HepG2 (cell line): ENCODE measurements around the gene CD164L2.

Source experiments
- CBFB ChIP-seq: sonication (generic); formaldehyde crosslinking; IDR thresholded peaks from 2 replicates; pipeline ENCODE4 v1.4.0; 2020; ENCODE audit warnings: missing genetic modification reagents
- CEBPB ChIP-seq: IDR thresholded peaks from 2 replicates; pipeline ENCODE4 v1.6.1; 2011; ENCODE audit warnings: low read depth, low read length, improper control_type of control experiment, borderline replicate concordance
- CTCF ChIP-seq: sonication (generic); formaldehyde crosslinking; IDR thresholded peaks from 2 replicates; pipeline ENCODE4 v1.5.0; 2020; ENCODE audit warnings: mild to moderate bottlenecking, missing genetic modification reagents, moderate library complexity
- ELF1 ChIP-seq: sonication (generic); formaldehyde crosslinking; IDR thresholded peaks from 2 replicates; pipeline ENCODE4 v1.4.0; 2020; ENCODE audit warnings: missing genetic modification reagents
- FOXK2 ChIP-seq: fragments of 450-650 bp; IDR thresholded peaks from 2 replicates; pipeline ENCODE4 v1.6.1; 2016
- FOXP1 ChIP-seq, 2 experiments: fragments of 450-650 bp in 1 of 2; IDR thresholded peaks; 2 replicates each; pipeline ENCODE4 v1.6.1; 2017 to 2018; ENCODE audit warnings: antibody characterized with exemption in 1 of 2
- MAF1 ChIP-seq: sonication (generic); formaldehyde crosslinking; IDR thresholded peaks from 2 replicates; pipeline ENCODE4 v1.5.0; 2020; ENCODE audit warnings: missing genetic modification reagents, borderline replicate concordance
- POLR2A ChIP-seq, 2 experiments: IDR thresholded peaks; 2 replicates each; pipeline ENCODE4 v1.6.1; 2011; ENCODE audit warnings: low read depth in 2 of 2, low read length in 2 of 2, mild to moderate bottlenecking in 1 of 2, moderate library complexity in 1 of 2; ENCODE audit not compliant: insufficient read depth in 1 of 2
- POLR2AphosphoS5 ChIP-seq: IDR thresholded peaks from 2 replicates; pipeline ENCODE4 v1.6.1; 2012; ENCODE audit warnings: low read depth, low read length
- SPEN ChIP-seq: sonication (generic); formaldehyde crosslinking; IDR thresholded peaks from 2 replicates; pipeline ENCODE4 v1.5.1; 2020; ENCODE audit warnings: low read depth, mild to moderate bottlenecking, missing genetic modification reagents
- TARDBP ChIP-seq: sonication (generic); formaldehyde crosslinking; IDR thresholded peaks from 2 replicates; pipeline ENCODE4 v1.8.0; 2022; ENCODE audit warnings: mild to moderate bottlenecking, missing genetic modification reagents
- ZNF773 ChIP-seq: sonication (generic); formaldehyde crosslinking; IDR thresholded peaks from 2 replicates; pipeline ENCODE4 v1.4.0; 2020; ENCODE audit warnings: missing genetic modification reagents, borderline replicate concordance

DNA sequence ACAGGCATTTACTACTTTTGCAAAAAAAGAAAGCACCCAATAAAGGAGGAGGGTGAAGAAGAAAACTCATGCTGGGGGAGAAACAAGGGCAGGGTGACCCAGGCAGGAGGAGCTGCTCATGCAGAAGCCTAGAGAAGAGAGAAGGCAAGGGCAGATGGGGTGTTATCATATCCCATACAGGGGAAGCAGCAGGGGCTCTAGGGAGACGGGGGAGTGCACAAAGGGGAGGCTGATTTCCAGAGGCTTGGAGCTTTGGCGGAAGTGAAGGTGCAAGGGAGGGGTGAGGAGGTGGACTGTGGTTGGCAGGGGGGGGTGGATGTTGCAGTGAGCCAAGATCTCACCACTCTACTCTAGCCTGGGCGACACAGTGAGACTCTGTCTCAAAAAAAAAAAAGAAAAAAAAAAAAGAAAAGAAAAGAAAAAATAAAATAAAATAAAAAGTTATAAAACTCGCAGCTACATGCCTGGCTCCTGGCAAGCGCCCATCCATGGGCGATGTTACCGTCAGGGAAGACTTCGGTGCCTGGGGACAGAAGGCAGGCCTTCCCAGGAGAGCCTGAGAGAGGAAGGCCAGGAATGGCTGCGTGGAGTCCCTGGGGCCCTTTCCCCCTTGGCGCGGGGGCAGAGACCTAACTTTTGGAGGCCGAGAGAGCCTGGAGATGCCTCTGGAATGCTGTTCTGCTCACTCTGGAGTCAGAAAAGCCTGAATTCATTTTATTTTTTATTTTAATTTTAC, 5.2 kb downstream of the CD164L2 start:
- TF ChIP-seq POLR2A (IDR thresholded peaks at IDR 0.05; ENCODE audit: insufficient read depth in 1 of 2, low read depth in 2 of 2, low read length in 2 of 2) = no peak
- no peak for TF ChIP-seq CTCF (CRISPR knock-in tag)
- no peak for TF ChIP-seq FOXK2
- TF ChIP-seq TARDBP (CRISPR knock-in tag) = no peak
- TF ChIP-seq CBFB (CRISPR knock-in tag) = no peak
- TF ChIP-seq POLR2AphosphoS5 = no peak
- no peak for TF ChIP-seq ZNF773 (CRISPR knock-in tag)
- TF ChIP-seq SPEN (CRISPR knock-in tag) = no peak
- no peak for TF ChIP-seq MAF1 (CRISPR knock-in tag)
- no peak for TF ChIP-seq ELF1
- no peak for TF ChIP-seq FOXP1 (IDR thresholded peaks at IDR 0.05)
- TF ChIP-seq FOXP1 (CRISPR knock-in tag; IDR thresholded peaks at IDR 0.05) = no peak
- no peak for TF ChIP-seq CEBPB
